HG02885 (cell line): ENCODE results near the gene RNASE2.
"Not testable (repeated sequence)": the region's sequence is repeated elsewhere in the genome, so short reads cannot be mapped to it uniquely, and the experiment has no call there.

ENCODE experiments used
- ATAC-seq: cut with Tn5 transposase; IDR thresholded peaks from one replicate; pipeline ENCODE4 v1.9.1; 2021; ENCODE audit warnings: mild to moderate bottlenecking; ENCODE audit not compliant: unreplicated experiment, poor library complexity

Gene RNASE2

DNA sequence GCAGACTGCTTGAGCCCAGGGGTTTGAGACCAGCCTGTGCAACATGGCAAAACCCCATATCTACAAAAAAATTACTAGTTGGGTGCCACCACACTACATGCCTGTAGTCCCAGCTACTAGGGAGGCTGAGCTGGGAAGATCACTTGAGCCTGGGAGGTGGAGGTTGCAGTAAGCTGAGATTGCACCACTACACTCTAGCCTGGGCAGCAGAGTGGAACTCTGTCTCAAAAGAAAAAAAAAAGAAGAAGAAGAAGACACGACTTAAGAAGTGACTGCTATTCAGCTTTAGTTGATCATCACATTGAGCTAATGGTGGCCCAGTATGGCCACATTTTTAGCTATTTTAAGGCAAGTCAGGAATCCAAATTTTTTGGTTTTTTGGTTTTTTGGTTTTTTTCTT, 25.6 kb downstream of the RNASE2 start:
- ATAC-seq = no peak

DNA sequence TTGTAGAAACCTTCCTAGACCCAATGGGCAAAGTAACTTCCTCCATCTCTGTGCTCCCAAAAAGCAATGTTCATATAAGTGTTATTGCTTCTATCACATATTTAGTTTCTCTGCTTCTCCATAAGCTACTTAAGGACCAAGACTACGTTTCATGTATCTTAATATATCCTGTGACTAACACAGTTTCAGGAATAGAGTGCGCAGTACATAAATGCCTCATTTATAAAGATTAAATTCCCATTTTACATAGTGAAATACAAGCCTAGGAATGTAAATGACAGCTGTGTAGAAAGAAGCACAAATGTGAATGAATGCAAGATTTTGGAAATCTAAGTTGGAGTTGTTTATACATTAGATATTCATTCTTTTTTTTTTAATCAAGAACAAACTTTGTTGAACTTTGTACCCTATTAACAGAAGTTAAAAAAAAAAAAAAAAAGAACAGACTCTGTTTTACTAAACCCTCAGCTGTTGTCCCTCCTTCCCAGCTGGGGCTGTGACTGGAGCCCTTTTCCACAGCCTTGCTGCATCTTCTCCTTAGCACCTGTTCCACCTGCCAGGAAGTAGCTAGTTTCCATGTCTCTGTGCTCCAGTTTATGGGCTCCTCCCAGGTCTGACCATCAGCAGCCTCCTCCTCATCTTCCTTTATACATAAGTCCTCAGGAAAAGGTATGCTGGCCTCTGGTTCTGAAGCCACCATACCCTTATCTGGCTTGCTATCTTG, 27.5 kb downstream of the RNASE2 start:
- ATAC-seq = no peak

DNA sequence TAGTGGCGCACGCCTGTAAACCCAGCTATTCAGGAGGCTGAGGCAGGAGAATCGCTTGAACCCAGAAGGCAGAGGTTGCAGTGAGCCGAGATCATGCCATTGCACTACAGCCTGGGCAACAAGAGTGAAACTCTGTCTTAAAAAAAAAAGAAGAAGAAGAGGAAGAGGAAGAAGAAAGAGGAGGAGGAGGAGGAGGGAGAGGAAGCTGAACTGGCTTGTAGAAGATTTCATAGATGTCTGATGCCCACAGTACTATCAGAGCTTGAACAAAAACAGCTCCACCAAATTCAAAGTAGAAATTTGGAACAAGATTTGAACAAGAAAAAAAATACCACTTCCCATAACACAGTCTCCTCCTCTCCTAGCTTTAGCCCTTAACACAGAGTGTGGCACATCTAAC, 30.4 kb downstream of the RNASE2 start:
- not testable (repeated sequence) for ATAC-seq

DNA sequence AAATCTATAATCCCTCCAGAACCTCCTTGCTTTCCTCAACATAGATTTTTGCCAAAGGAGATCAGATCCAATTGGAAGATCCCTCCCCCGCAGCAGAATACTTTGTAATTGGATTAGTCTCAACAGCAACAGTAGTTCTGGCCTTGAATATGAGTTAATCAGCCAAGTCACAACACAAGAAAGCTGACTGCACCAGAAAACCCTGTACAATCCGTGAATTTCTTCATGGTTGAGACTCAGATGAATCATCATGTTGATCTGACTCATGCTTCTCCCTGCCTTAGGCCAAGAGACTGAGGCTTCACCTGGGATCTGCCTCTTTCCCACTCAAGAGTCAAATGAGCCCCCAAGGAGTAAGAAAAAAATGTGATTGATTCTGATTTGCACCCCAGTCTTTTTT, 31.5 kb downstream of the RNASE2 start:
- no peak for ATAC-seq

DNA sequence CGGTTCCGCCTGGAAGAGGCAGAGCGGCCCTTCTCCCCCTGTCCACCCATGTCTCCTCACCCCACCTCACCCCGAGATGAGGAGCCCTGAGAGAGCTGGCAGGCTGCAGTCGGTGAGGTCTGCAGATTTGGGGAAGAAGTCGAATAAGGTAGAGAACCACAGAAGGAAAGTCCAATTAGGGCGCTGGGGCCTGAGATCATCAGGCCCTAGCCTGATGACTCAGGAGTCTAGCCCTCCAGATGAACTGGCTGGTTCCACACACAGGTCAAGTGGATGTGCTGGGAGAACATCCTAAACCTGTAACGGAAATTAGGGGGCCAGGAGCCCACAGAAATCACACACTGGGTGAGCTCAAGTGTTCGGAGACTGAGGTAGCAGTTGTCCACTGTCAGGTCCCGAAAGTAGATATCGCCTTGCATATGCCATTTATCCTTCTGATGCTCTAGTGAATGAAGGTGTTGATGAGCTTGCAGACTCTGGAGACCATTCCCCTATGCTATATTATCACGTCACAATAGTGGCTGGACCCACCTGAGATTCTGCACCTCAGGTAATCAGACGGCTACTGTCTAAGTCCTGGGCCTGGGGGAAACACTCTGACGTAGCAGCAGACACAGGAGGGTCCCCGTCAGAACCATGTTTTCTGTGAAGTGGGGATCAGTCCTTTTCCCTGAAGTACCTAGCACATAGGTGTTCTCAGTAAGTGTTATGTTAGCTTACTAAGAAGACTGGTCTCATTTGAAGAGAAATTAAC, 33.6 kb downstream of the RNASE2 start:
- ATAC-seq = no peak

DNA sequence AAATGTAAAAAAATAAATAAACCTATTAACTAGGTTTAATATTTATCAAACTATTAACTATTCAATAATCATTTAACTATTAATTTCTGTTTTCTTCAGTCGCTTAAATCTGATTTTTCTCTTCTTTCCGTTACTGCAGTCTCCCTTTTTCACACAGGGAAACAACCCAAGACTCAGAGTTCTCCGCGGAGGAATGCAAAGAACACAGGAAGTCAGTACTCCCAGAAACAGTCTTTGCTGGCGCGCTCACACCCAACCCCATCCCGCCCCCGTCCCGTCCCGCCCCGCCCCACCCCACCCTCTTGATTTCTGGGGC, 34.1 kb downstream of the RNASE2 start:
- no peak for ATAC-seq

DNA sequence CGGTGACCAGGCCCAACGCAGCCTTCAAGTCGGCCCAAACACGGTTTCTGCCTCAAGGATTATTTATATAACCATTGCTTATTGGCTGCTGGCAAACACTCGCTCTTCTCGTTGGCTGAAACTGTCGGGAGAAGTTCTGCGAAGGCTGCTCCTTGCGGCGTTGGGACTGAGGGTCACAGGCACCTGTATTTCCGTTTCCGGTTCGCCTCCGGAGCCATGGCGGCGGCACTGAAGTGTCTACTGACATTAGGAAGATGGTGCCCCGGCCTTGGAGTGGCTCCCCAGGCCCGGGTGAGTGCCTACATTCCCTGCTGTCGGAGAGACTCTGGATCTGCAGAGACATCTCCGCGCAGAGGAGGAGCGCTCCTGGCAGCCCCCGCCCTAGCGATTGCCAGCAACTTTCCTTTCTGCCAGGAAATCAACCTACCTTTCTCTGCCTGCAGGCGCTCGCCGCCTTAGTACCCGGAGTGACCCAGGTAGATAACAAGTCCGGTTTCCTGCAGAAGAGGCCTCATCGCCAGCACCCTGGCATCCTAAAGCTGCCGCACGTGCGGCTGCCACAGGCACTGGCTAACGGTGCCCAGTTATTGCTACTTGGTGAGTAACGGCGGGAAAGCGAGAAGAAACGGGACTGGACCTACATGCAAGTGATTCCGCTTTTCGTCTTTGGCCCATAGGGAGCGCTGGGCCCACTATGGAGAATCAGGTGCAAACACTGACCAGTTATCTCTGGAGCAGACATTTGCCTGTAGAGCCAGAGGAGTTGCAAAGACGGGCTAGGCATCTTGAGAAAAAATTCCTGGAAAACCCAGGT, 34.7 kb downstream of the RNASE2 start, which contains the start of gene METTL17:
TSS of gene METTL17 (plus strand) at position 194 of the 814 bp plus-strand sequence. CDS start at position 217, 23 bp downstream.
- ATAC-seq = peak; percentile 98

DNA sequence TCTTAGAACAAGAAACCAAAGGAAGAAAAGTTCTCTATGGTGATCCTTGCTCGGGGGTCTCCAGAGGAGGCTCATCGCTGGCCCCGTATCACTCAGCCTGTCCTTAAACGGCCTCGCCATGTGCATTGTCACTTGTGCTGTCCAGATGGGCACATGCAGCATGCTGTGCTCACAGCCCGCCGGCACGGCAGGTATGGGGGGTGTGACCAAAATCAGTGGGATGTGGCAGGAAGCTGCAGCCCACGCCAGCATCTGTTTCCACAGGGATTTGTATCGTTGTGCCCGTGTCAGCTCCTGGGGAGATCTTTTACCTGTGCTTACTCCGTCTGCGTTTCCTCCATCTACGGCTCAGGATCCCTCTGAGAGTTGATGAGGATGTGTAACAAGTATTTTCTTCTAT, 41.2 kb downstream of the RNASE2 start:
- ATAC-seq = no peak

DNA sequence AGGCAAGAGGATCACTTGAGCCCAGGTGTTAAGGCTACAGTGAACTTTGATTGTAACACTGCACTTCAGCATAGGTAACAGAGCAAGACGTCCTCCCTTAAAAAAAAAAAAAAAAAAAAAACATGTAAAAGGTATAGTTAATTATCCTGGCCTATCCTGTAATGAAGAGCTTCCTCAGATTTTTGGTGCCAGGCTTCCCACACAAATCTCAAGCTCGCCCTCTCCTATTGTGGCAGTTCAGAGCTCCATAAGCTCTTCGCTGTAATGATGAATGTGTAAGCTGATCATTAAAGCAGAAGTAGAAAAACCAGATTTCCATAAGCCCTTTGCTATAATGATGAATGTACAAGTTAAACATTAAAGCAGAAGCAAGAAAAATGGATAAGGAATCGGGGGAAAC, 41.8 kb downstream of the RNASE2 start:
- no peak for ATAC-seq

DNA sequence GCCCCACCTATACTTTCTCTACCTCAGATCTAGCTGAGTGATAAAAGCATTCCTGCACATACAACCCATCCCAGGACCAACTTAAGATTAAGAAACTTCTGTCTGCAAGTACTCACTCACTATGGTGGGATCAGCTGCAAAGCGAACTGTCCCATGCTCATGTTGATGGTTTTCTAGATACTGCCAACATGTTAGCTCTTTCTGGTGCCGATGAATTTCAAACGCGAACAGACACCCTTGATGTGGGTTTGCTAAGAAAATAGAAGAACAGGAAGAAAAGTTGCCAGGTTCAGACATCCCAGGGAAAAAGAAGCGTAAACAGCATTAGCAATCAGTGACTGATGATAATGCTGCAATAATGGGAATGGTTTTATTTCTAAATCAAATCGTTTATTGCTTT, 42.3 kb downstream of the RNASE2 start:
- ATAC-seq = no peak

DNA sequence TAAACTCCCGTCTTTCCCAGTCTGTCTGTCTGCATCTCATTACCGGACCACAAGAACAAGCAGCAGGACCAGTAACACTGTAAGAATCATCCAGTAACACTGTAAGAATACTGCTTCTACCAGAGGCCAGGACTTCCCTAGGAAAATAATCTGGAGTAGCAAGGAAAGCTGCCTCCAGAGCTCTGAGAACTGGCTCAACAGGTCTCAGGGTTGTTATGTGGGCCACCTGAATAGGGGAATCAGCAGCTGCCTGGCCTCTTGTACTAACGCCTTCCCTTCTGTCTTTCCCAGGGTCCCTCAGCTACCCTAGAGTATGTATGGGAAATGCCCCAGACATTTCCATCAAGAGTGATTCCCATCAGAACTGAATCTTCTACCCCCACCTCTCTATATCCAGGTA, 42.9 kb downstream of the RNASE2 start:
- ATAC-seq = no peak

DNA sequence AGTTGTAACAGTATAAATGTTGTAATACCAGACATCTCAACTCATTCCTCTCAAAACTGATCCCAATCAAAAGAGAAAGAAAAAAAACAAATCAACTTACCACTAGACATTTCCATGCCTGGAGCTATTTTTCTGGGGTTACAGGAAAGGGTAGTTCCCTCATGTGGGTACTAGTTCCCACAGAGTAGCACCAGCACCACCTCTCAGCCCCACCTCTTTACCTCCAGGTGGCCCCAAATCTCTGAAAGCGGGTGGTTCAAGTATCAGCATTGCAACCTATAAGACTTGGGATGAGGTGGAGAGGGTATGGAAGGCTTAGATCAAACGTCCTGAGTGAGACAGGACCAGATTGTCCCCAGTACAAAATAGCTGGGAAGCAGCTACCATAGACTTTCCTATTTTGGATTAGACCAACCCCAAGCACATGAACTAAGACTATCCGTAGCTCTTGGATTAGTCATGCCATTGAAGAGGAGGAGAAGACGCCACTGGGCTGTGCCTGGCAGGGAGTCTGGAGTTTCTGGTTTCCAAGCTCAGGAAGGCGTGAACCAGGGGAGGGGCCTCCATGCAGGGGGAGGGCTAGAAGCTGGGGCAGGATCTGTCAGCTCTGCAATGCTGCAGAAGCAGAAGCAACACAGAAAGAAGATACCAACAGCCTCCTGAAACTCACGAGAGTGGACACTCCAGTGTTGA, 43.5 kb downstream of the RNASE2 start, which contains the start of gene SLC39A2:
TSS of gene SLC39A2 (plus strand) at position 620 of the 693 bp plus-strand sequence. CDS start 154 bp downstream, outside the sequence.
- no peak for ATAC-seq

DNA sequence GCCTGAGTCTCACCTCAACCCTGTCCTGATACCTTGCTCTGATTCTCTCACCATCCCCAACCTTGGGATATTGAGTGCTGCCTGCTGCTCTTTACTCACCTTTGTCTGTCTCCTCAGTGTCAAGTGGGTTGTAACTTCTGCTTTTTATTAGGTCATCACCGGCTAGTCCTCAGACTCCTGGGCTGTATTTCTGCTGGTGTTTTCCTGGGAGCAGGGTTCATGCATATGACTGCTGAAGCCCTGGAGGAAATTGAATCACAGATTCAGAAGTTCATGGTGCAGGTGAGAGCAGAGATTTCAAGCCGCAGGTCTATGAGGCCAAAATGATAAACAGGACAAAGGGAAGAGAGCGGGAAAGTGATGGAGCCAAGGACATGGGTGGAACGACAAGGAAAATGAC, 44.3 kb downstream of the RNASE2 start:
- ATAC-seq = no peak

DNA sequence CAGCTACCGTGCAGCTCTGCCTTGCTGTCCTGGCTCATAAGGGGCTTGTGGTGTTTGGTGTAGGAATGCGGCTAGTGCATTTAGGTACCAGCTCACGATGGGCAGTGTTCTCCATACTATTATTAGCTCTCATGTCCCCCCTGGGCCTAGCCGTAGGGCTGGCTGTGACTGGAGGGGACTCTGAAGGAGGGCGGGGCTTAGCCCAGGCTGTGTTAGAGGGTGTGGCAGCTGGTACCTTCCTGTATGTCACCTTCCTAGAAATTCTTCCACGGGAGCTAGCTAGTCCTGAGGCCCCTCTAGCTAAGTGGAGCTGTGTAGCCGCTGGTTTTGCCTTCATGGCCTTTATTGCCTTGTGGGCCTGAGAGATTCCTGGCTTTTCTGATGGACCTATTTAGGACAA, 45.9 kb downstream of the RNASE2 start:
- ATAC-seq = no peak

DNA sequence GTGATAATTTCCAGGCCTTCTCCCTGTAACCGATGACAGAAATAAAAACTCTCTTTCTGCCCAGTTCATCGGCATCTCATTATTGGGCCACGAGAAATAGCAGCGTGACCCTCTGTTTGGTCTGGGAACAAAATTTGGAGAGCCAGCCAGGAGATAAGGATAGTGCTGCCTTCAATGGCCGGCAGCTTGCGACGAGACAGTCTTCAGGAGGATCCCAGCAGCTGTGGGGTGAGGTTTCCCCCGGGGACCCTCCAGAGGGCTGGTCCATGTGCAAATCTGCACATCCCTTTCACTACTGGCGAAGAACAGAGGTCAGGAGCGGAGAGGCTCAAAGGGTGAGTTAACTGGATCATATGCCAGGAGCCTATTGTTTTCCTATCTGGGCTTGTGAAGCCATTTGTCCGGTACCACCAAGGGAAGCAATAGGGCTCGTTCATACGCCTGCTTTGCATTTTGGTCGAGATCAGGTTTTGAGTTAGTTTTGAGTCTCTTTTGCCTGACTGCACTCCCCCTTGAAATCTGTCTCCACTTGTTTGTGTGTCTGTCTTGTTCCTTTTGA, 48.6 kb downstream of the RNASE2 start:
- ATAC-seq = no peak
